ENCODE results near the gene LARGE2. TPM values are rescaled to one million over a fixed set of nuclear protein-coding genes. Genes with fewer than 3 reads are reported as not detected.

The LARGE2 gene
- total and polyA plus RNA-seq, 2 of the 13 experiments (the other 11 are each of a cell fraction or from before 2014, with no cell fraction given), result 8.5 to 21.6 TPM

GRCh38 chr11:45906096-45906682 is 16.3 kb upstream of the LARGE2 start:
- DNase-seq (ENCODE audit: low spot score) (no peak), FAIRE-seq (no peak), ATAC-seq (no peak; the same call in 2 of the 3 replicates)
- no peak overlapping the region for H3K4me2 ChIP-seq (ENCODE audit: low read depth, low read length)
- in situ Hi-C loops (cut with HindIII; ENCODE audit: extremely low pct_ligation_motif_present, low pct_unique_long_range_greater_than_20kb), result no loop called here
- ChIA-PET CTCF (ENCODE audit: low intra/inter-chr PET ratio, low total read pairs) (no interaction called here), POLR2A (no interaction called here)
- no peak overlapping the region for H3K9ac ChIP-seq (ENCODE audit: insufficient read depth, low read depth, low read length)
- no TSS peak for BruUV-seq (replicated peaks)
- H3K27me3 ChIP-seq (ENCODE audit: control insufficient read depth in 1 of 2, insufficient read depth in 2 of 2, low read length in 2 of 2), result no peaks in the 10 kb centered on the region
- H3K4me3 ChIP-seq (replicated peaks in 1 of 3; ENCODE audit: insufficient read depth in 1 of 3, low read depth in 2 of 3, low read length in 3 of 3), result no peak overlapping the region
- no peak overlapping the region for H2AFZ ChIP-seq (ENCODE audit: low read length)
- H3K79me2 ChIP-seq (ENCODE audit: insufficient read depth, low read length), result no peaks in the 10 kb centered on the region
- 91% methylated on average over 14 of the region's 19 CpGs for WGBS (ENCODE audit: low lambda C conversion rate)
- no peak overlapping the region for H3K27ac ChIP-seq (ENCODE audit: extremely low read length, insufficient read depth, low read length)
- intact Hi-C loops (cut with micrococcal nuclease; ENCODE audit: unreplicated experiment), result no loop called here
- peaks cover 0 to 2% of the 10 kb centered on the region in 2 experiments; a peak in 3 of 5 replicates for H3K36me3 ChIP-seq (replicated peaks in 1 of 2; ENCODE audit: control insufficient read depth in 1 of 2, insufficient read depth in 2 of 2, low read length in 2 of 2)
- no peaks in the 10 kb centered on the region for H4K20me1 ChIP-seq (ENCODE audit: insufficient read depth, low read length)
- peaks cover 9% of the 10 kb centered on the region for H3K4me1 ChIP-seq (ENCODE audit: insufficient read depth, low read length)
- H3K9me3 ChIP-seq (ENCODE audit: low read length), result no peaks in the 10 kb centered on the region
- peak; percentile 3 for TF ChIP-seq AGO2 (optimal IDR thresholded peaks at IDR 0.05; ENCODE audit: low read depth, low read length)
- no peak for TF ChIP-seq HNRNPH1 (optimal IDR thresholded peaks at IDR 0.05; ENCODE audit: low read depth, low read length)
- peak; percentile 39 for TF ChIP-seq AGO1 (IDR thresholded peaks at IDR 0.05; ENCODE audit: low read depth, low read length, poor library complexity, severe bottlenecking)

DNA sequence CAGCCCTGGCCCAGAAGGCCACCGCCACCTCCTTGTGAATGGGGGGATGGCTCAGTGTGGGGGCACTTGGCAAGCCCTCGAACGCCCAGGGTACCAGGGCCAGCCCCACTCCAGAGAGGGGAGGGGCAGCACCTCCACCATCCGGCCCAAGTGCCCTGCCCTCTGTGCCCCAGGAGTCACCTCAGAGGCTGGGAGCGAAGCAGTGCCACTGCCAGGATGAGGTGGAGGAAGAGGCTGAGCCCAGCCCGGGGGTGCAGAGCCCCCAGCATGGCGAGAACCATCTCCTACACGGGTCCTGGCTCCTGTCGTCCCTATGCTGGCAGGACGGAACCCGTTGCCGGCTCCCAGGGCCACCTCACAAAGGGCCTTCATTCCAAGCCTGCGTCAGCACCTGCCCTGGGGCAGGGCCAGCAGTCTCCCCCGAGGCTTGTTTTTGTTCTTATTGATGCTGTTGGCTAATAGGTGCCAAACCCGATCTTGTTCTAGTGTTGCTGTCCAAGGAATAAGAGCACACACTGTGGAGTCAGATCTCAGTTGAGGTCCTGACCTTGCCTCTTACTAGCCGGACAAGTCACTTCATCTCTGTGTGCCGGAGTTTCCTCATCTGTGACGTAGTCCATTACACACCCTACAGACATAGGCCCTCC is 15.4 kb upstream of the LARGE2 start, which contains the start of gene FREY1:
Gene FREY1 (minus strand): TSS at position 307 of the 647 bp plus-strand sequence. CDS start 26 bp downstream, at position 281.
- no peak within 1 kb of the TSS for H3K4me2 ChIP-seq (ENCODE audit: low read depth, low read length)
- H3K4me1 ChIP-seq (ENCODE audit: insufficient read depth, low read length), result no peaks in the 10 kb centered on the region
- in situ Hi-C loops (cut with HindIII; ENCODE audit: extremely low pct_ligation_motif_present, low pct_unique_long_range_greater_than_20kb) (no loop called here), intact Hi-C loops (cut with micrococcal nuclease; ENCODE audit: unreplicated experiment) (no loop called here)
- H4K20me1 ChIP-seq (ENCODE audit: insufficient read depth, low read length), result no peaks in the 10 kb centered on the region
- no peak for FAIRE-seq
- no peaks in the 10 kb centered on the region for H3K9me3 ChIP-seq (ENCODE audit: low read length)
- TF ChIP-seq MIER3 (CRISPR knock-in tag; IDR thresholded peaks at IDR 0.05; ENCODE audit: borderline replicate concordance) (no peak), ZNF615 (CRISPR knock-in tag; IDR thresholded peaks at IDR 0.05; ENCODE audit: borderline replicate concordance) (no peak), AGO1 (IDR thresholded peaks at IDR 0.05; ENCODE audit: low read depth, low read length, poor library complexity, severe bottlenecking) (peak; percentile 89)
- no peak for DNase-seq (ENCODE audit: low spot score)
- H3K27ac ChIP-seq (ENCODE audit: extremely low read length, insufficient read depth, low read length), result no peak within 1 kb of the TSS
- no peak within 1 kb of the TSS for H3K4me3 ChIP-seq (replicated peaks in 1 of 3; ENCODE audit: insufficient read depth in 1 of 3, low read depth in 2 of 3, low read length in 3 of 3)
- ChIA-PET POLR2A (interaction anchor here (2.5 kb wide), 1 partner anchor 11 kb away, joined by 14 read pairs; the partner anchor contains the start of gene PEX16), CTCF (ENCODE audit: low intra/inter-chr PET ratio, low total read pairs) (no interaction called here)
- no peaks in the 10 kb centered on the region for H3K79me2 ChIP-seq (ENCODE audit: insufficient read depth, low read length)
- peaks cover 0 to 3% of the 10 kb centered on the region in 2 experiments; a peak in 3 of 5 replicates for H3K36me3 ChIP-seq (replicated peaks in 1 of 2; ENCODE audit: control insufficient read depth in 1 of 2, insufficient read depth in 2 of 2, low read length in 2 of 2)
- no TSS peak for BruUV-seq (replicated peaks)
- no peak within 1 kb of the TSS for H3K9ac ChIP-seq (ENCODE audit: insufficient read depth, low read depth, low read length)
- WGBS (ENCODE audit: low lambda C conversion rate), result 90% methylated on average over 2 of the region's 18 CpGs
- H2AFZ ChIP-seq (ENCODE audit: low read length), result no peak within 1 kb of the TSS
- ATAC-seq, result peak; percentile 4; the same call in 1 of the 3 replicates
- H3K27me3 ChIP-seq (ENCODE audit: control insufficient read depth in 1 of 2, insufficient read depth in 2 of 2, low read length in 2 of 2), result no peaks in the 10 kb centered on the region

All from HepG2 (cell line).